SU-DHL-6 (cell line): ENCODE data around the gene ROCK2.

Experiments
- H2AFZ ChIP-seq: fragments of 200-600 bp; sonication (generic); 2 replicates; pipeline ENCODE4 v1.6.1; 2014; ENCODE audit warnings: low read depth, mild to moderate bottlenecking, moderate library complexity, mixed read lengths, antibody characterized with exemption, low read length; ENCODE audit not compliant: severe bottlenecking
- H3F3A ChIP-seq: fragments of 200-600 bp; shearing (Covaris generic); 2 replicates; pipeline ENCODE4 v1.6.0; 2016; ENCODE audit warnings: antibody characterized with exemption, mild to moderate bottlenecking; ENCODE audit not compliant: insufficient read depth
- H3K27ac ChIP-seq: fragments of 200-600 bp; sonication (generic); 2 replicates; pipeline ENCODE4 v1.5.1; 2016; ENCODE audit warnings: low read depth, mild to moderate bottlenecking, low read length, moderate library complexity, mixed read lengths
- H3K27me3 ChIP-seq: fragments of 200-600 bp; sonication (generic), shearing (Covaris generic); 2 replicates; pipeline ENCODE4 v1.6.0; 2014; ENCODE audit warnings: mild to moderate bottlenecking, low read length
- H3K36me3 ChIP-seq: fragments of 200-600 bp; sonication (generic); 2 replicates; pipeline ENCODE4 v1.6.1; 2014; ENCODE audit warnings: mild to moderate bottlenecking, low read length, mixed read lengths
- H3K4me2 ChIP-seq: fragments of 300-600, 200-600 bp; shearing (Covaris generic), sonication (generic); 2 replicates; pipeline ENCODE4 v1.6.0; 2014; ENCODE audit warnings: low read length, low read depth, mild to moderate bottlenecking; ENCODE audit not compliant: poor library complexity, severe bottlenecking
- H3K4me3 ChIP-seq: fragments of 200-600 bp; sonication (generic); 2 replicates; pipeline ENCODE4 v1.5.1; 2014; ENCODE audit warnings: antibody characterized with exemption, low read length, mild to moderate bottlenecking, mixed read lengths; ENCODE audit not compliant: insufficient read depth, poor library complexity, severe bottlenecking
- H3K79me2 ChIP-seq: fragments of 200-600 bp; sonication (generic); 2 replicates; pipeline ENCODE4 v1.6.1; 2014; ENCODE audit warnings: mild to moderate bottlenecking, low read length, moderate library complexity; ENCODE audit not compliant: insufficient read depth
- H3K9ac ChIP-seq: fragments of 200-600 bp; sonication (generic); 2 replicates; pipeline ENCODE4 v1.7.0; 2014; ENCODE audit warnings: mild to moderate bottlenecking, low read length
- H3K9me2 ChIP-seq: fragments of 200-600 bp; sonication (generic); replicated peaks from 2 replicates; pipeline ENCODE4 v1.6.1; 2014; ENCODE audit warnings: low read length; ENCODE audit not compliant: insufficient read depth
- H3K9me3 ChIP-seq: fragments of 200-600 bp; sonication (generic); 2 replicates; pipeline ENCODE4 v1.6.1; 2014; ENCODE audit warnings: low read length, mixed read lengths; ENCODE audit not compliant: insufficient read depth
- H4K20me1 ChIP-seq: fragments of 200-600 bp; sonication (generic); 2 replicates; pipeline ENCODE4 v1.6.1; 2014; ENCODE audit warnings: low read depth, mild to moderate bottlenecking, antibody characterized with exemption, low read length, moderate library complexity, mixed read lengths
- CTCF ChIP-seq: fragments of 200-600 bp; sonication (generic); IDR thresholded peaks from one replicate; pipeline ENCODE4 v1.5.1; 2017; ENCODE audit warnings: antibody characterized with exemption, mild to moderate bottlenecking, low read length, moderate library complexity; ENCODE audit not compliant: insufficient read depth, poor library complexity, severe bottlenecking
- EZH2phosphoT487 ChIP-seq: fragments of 200-600 bp; sonication (generic), shearing (Covaris generic); conservative IDR thresholded peaks from 2 replicates; pipeline ENCODE4 v1.6.1; 2018; ENCODE audit warnings: mild to moderate bottlenecking, antibody characterized with exemption, low read length, moderate library complexity, mixed read lengths

The ROCK2 gene

GRCh38 chr2:11340717-11341116 lies 3.7 kb downstream of the ROCK2 start:
- H3K4me3 ChIP-seq, result no peak overlapping the region
- TF ChIP-seq CTCF (no peak), EZH2phosphoT487 (no peak)
- no peaks in the 10 kb centered on the region for H3K9me2 ChIP-seq
- no peak overlapping the region for H3K9ac ChIP-seq
- H3F3A ChIP-seq, result peaks cover 15% of the 10 kb centered on the region
- H3K36me3 ChIP-seq, result no peaks in the 10 kb centered on the region
- no peak overlapping the region for H2AFZ ChIP-seq
- H3K79me2 ChIP-seq, result peaks cover 83% of the 10 kb centered on the region
- H3K9me3 ChIP-seq, result no peaks in the 10 kb centered on the region
- H3K4me2 ChIP-seq, result peak overlapping the region; percentile 87
- H4K20me1 ChIP-seq, result peaks cover 34% of the 10 kb centered on the region
- no peaks in the 10 kb centered on the region for H3K27me3 ChIP-seq
- no peak overlapping the region for H3K27ac ChIP-seq

GRCh38 chr2:11339508-11340083 lies 4.8 kb downstream of the ROCK2 start:
- peaks cover 95% of the 10 kb centered on the region for H3K79me2 ChIP-seq
- H3K27me3 ChIP-seq, result no peaks in the 10 kb centered on the region
- H3K9me3 ChIP-seq, result no peaks in the 10 kb centered on the region
- H3F3A ChIP-seq, result peaks cover 7% of the 10 kb centered on the region; the same call in 1 of the 2 replicates
- no peaks in the 10 kb centered on the region; the same call in 1 of the 2 replicates for H3K36me3 ChIP-seq
- no peak overlapping the region for H3K9ac ChIP-seq
- no peak overlapping the region for H2AFZ ChIP-seq
- no peak overlapping the region for H3K27ac ChIP-seq
- no peak overlapping the region for H3K4me2 ChIP-seq
- H3K9me2 ChIP-seq, result no peaks in the 10 kb centered on the region
- H3K4me3 ChIP-seq, result no peak overlapping the region
- H4K20me1 ChIP-seq, result peaks cover 39% of the 10 kb centered on the region
- no peak for TF ChIP-seq CTCF
- no peak for TF ChIP-seq EZH2phosphoT487

GRCh38 chr2:11338580-11338979 lies 5.9 kb downstream of the ROCK2 start:
- TF ChIP-seq EZH2phosphoT487 (no peak), CTCF (no peak)
- Histone ChIP-seq H3K27ac (no peak overlapping the region), H3K4me3 (no peak overlapping the region), H3K27me3 (no peaks in the 10 kb centered on the region), H3F3A (peaks cover 7% of the 10 kb centered on the region; the same call in 1 of the 2 replicates), H3K9me3 (no peaks in the 10 kb centered on the region), H3K4me2 (no peak overlapping the region), H3K79me2 (peaks cover 99% of the 10 kb centered on the region), H3K36me3 (no peaks in the 10 kb centered on the region; the same call in 1 of the 2 replicates), H4K20me1 (peaks cover 43% of the 10 kb centered on the region), H3K9me2 (no peaks in the 10 kb centered on the region), H3K9ac (no peak overlapping the region), H2AFZ (no peak overlapping the region)
